Sigmoid colon (tissue), 7 donors: Measurements from ENCODE around the gene LRP1B. TPM values are rescaled to one million over a fixed set of nuclear protein-coding genes. Genes with fewer than 3 reads are reported as not detected.

Experiments
- DNase-seq: peaks from one replicate; pipeline ENCODE4 v3.0.0-alpha.2; 2019
- H3K27ac ChIP-seq, 4 donors: fragments of 200-600 bp; sonication (generic); one replicate each; pipeline ENCODE4 v1.5.1; 2016 to 2019; ENCODE audit warnings: mild to moderate bottlenecking in 1 of 4
- H3K27me3 ChIP-seq, 3 donors: fragments of 200-600 bp; sonication (generic); one replicate each; pipeline ENCODE4 v1.5.1; 2019; ENCODE audit warnings: mild to moderate bottlenecking in 1 of 3
- H3K36me3 ChIP-seq, 4 donors: fragments of 200-600 bp; sonication (generic); one replicate each; pipeline ENCODE4 v1.5.1; 2016 to 2019
- H3K4me1 ChIP-seq, 4 donors: fragments of 200-600 bp; sonication (generic); one replicate each; pipeline ENCODE4 v1.5.1; 2017 to 2019
- H3K4me3 ChIP-seq, 4 donors: fragments of 200-600 bp; sonication (generic); one replicate each; pipeline ENCODE4 v1.5.1; 2017 to 2019; ENCODE audit warnings: mild to moderate bottlenecking in 2 of 4, moderate library complexity in 1 of 4
- H3K9me3 ChIP-seq, 4 donors: fragments of 200-600 bp in 3 of 4; sonication (generic) in 3 of 4; one replicate each; pipeline versions ENCODE4 v1.5.1 to v1.6.1; 2013 to 2019
- CTCF ChIP-seq, 4 experiments: fragments of 450-650 bp in 3 of 4; fragments of 200-600 bp in 1 of 4; IDR thresholded peaks; one replicate each; pipeline ENCODE4 v1.5.1; 2016 to 2019; ENCODE audit warnings: antibody characterized with exemption in 4 of 4, mild to moderate bottlenecking in 3 of 4, moderate library complexity in 2 of 4
- EP300 ChIP-seq, 4 donors: sonication (generic); formaldehyde crosslinking; IDR thresholded peaks; one replicate each; pipeline ENCODE4 v1.6.1; 2017; ENCODE audit warnings: antibody characterized with exemption in 4 of 4
- POLR2A ChIP-seq, 2 donors: fragments of 450-650 bp; IDR thresholded peaks; one replicate each; pipeline ENCODE4 v1.6.1; 2016; ENCODE audit warnings: antibody characterized with exemption in 2 of 2, mild to moderate bottlenecking in 2 of 2, moderate library complexity in 2 of 2
- POLR2AphosphoS5 ChIP-seq, 4 donors: sonication (generic); formaldehyde crosslinking; IDR thresholded peaks; one replicate each; pipeline ENCODE4 v1.6.1; 2017; ENCODE audit warnings: antibody characterized with exemption in 4 of 4
- WGBS, 2 donors: extraction: QIAGEN DNeasy Blood & Tissue Kit; methylation state at CpG; one replicate each; pipeline ENCODE4 v1.1.7; 2013; 5-methylcytosine and 5-hydroxymethylcytosine counted together
- intact Hi-C: fragments of 100-400 bp; cut with DNase I; formaldehyde crosslinking; loops from one replicate; pipeline ENCODE4 v1.15.1; 2023
- polyA plus RNA-seq, 3 donors: library from polyadenylated mRNA; stranded (reverse); fragments of 200-250 nt; gene quantifications; one replicate each; pipeline ENCODE4 v1.2.3, GENCODE V29; 2013
- total RNA-seq, 4 donors: library from RNA; depleted of rRNA; stranded (reverse); fragments of >200 nt; gene quantifications; one replicate each; pipeline ENCODE4 v1.1.0, GENCODE V29; 2016
- donor health status: healthy with polysubstance abuse.
- donor health status: Bipolar disorder and iron deficiency.
- donor health status: healthy.

LRP1B gene
- total and polyA plus RNA-seq, 7 donors: 0.06 to 5.1 (median 2.0) TPM; not detected in 1

DNA sequence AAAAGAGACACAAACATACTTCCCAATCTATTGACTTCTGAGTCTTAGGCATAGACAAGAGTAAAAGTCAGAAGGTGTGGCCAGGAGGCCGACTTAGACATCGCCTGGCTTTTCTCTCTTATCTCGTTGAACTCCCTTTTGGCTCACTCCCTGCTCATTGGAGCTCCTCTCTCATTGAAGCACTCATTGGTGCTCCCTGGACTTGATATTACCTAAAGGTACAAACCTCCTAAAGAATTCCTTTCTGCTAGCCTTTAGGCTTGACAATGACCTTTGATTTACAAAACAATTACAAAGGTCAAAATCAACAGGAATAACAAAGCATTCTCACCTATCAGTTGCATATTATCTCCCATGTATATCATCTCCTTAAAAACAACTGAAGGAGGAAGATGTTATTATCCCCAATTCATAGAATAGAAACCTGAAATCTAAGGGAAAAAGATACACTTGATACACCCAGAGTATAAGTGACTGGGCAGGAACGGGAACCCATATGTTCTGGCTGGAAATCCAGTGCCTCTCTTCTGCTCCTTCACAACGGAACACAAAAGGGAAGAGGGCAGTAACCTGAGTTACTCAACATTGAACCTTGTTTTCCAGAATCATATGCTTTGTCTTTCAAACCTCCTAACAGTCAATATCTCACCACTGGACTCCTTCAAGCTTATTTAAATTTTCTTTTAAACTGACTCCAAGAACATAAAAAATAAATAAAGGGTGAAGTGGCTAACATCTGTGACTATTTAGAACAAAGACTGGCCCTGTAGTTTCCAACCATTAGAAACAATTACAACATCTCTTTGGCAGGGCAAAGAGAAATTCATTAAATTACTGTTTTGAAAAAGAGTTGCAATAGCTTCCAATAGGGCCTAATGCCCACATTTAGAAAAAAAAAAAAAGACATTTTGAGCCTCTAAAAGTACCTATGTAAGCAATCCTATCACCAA, 1247.9 kb downstream of the LRP1B start:
- DNase-seq: no peak
- Histone ChIP-seq H3K9me3 (no peaks in the 10 kb centered on the region), H3K27me3 (peaks cover 0 to 1% (median 0%) of the 10 kb centered on the region in 3 donors), H3K27ac (no peak overlapping the region), H3K36me3 (no peaks in the 10 kb centered on the region), H3K4me3 (no peak overlapping the region), H3K4me1 (no peaks in the 10 kb centered on the region)
- TF ChIP-seq POLR2AphosphoS5 (IDR thresholded peaks at IDR 0.05): no peak
- TF ChIP-seq CTCF (IDR thresholded peaks at IDR 0.05): no peak
- no peak for TF ChIP-seq POLR2A (IDR thresholded peaks at IDR 0.05)
- TF ChIP-seq EP300 (IDR thresholded peaks at IDR 0.05): no peak
- 76 to 88% methylated on average over 5 of the region's 5 CpGs for WGBS, 2 donors
- intact Hi-C loops: no loop called here

DNA sequence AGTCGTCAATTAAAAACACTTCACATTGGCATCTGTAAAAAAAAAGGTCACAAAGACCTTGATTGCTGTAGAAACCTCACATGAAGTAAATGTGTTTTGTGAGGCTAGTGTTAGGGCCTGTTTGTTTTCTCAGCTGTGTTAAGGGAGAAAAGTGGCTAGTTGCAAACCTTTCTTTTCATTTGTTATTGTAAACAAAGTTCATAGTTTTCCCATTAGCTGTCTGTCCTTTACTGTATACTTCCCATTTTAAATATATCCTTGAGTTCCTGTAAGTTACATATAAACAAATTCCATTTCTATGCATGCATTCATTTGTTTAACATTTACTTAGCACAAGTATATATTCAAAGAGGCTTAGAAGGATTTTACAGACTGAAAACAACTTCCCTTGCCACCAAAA, 1250.2 kb downstream of the LRP1B start:
- H3K9me3 ChIP-seq: no peaks in the 10 kb centered on the region
- H3K4me1 ChIP-seq: no peaks in the 10 kb centered on the region
- no peaks in the 10 kb centered on the region for H3K36me3 ChIP-seq
- H3K4me3 ChIP-seq: no peak overlapping the region
- H3K27ac ChIP-seq: no peak overlapping the region
- TF ChIP-seq POLR2AphosphoS5 (IDR thresholded peaks at IDR 0.05) (no peak), EP300 (IDR thresholded peaks at IDR 0.05) (no peak), POLR2A (IDR thresholded peaks at IDR 0.05) (no peak)
- DNase-seq: no peak
- intact Hi-C loops: no loop called here
- peaks cover 0 to 4% (median 0%) of the 10 kb centered on the region in 3 donors for H3K27me3 ChIP-seq
- WGBS, 2 donors: 34 to 57% methylated on average over 1 of the region's 1 CpG

DNA sequence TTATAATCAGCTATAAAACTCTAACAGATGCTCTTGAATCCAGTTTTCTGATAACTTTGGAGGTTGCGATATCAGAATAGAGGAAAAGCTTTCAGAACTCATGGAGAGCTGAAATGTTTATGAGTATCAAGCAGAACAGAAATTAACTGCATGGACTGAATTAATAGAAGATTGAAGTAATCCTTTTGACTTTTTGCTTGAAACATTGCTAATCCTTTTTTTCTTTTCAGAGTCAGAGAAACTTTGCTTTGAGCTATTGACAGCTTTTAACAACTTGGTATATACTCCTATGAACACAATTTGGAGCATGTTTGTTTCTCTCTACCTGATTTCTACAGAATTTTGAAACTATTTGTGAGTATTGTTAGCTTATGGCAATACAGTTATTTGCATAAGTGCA, 1254.8 kb downstream of the LRP1B start:
- 89 to 93% methylated on average over 1 of the region's 1 CpG for WGBS, 2 donors
- no peaks in the 10 kb centered on the region for H3K4me1 ChIP-seq
- no peak overlapping the region for H3K4me3 ChIP-seq
- H3K27ac ChIP-seq: no peak overlapping the region
- intact Hi-C loops: no loop called here
- no peaks in the 10 kb centered on the region for H3K36me3 ChIP-seq
- peaks cover 0 to 4% (median 0%) of the 10 kb centered on the region in 3 donors for H3K27me3 ChIP-seq
- TF ChIP-seq POLR2A (IDR thresholded peaks at IDR 0.05) (no peak), POLR2AphosphoS5 (IDR thresholded peaks at IDR 0.05) (no peak), EP300 (IDR thresholded peaks at IDR 0.05) (no peak), CTCF (IDR thresholded peaks at IDR 0.05) (no peak)
- no peak for DNase-seq
- no peaks in the 10 kb centered on the region for H3K9me3 ChIP-seq

GRCh38 chr2:140873915-140874531, 1256.8 kb downstream of the LRP1B start:
- peaks cover 0 to 4% (median 0%) of the 10 kb centered on the region in 3 donors for H3K27me3 ChIP-seq
- H3K36me3 ChIP-seq: no peaks in the 10 kb centered on the region
- intact Hi-C loops: no loop called here
- H3K9me3 ChIP-seq: no peaks in the 10 kb centered on the region
- TF ChIP-seq EP300 (IDR thresholded peaks at IDR 0.05) (no peak), POLR2A (IDR thresholded peaks at IDR 0.05) (no peak), POLR2AphosphoS5 (IDR thresholded peaks at IDR 0.05) (no peak), CTCF (IDR thresholded peaks at IDR 0.05) (no peak)
- H3K4me1 ChIP-seq: no peaks in the 10 kb centered on the region
- no peak overlapping the region for H3K4me3 ChIP-seq
- H3K27ac ChIP-seq: no peak overlapping the region
- DNase-seq: no peak

DNA sequence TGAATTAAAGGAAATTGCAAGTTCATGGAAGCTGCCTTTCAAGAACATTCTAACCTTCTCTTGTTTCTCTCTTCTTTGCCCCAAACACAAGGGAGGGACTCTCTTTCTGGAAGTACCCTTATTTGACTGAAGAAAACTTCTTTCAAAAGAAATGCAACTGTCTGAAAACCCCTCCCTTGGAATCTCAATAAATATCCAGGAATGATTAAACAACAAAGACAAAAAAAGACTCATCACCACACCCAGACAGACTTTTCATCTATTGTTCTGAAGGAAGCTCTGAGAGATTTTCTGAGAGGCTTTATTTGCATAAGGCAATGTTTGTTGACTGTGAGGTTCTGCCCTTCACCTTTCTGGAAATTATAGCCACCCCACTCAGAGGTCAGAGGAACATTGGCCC, 1260.9 kb downstream of the LRP1B start:
- no peak for TF ChIP-seq CTCF (IDR thresholded peaks at IDR 0.05)
- TF ChIP-seq EP300 (IDR thresholded peaks at IDR 0.05): no peak
- no peak for TF ChIP-seq POLR2AphosphoS5 (IDR thresholded peaks at IDR 0.05)
- intact Hi-C loops: no loop called here
- Histone ChIP-seq H3K9me3 (no peaks in the 10 kb centered on the region), H3K36me3 (no peaks in the 10 kb centered on the region), H3K27me3 (no peaks in the 10 kb centered on the region), H3K27ac (no peak overlapping the region), H3K4me3 (no peak overlapping the region), H3K4me1 (no peaks in the 10 kb centered on the region)
- DNase-seq: no peak
